HG03280 (cell line): ENCODE results near the gene ZIC2.

Experiments used
- ATAC-seq: cut with Tn5 transposase; IDR thresholded peaks from one replicate; pipeline ENCODE4 v1.9.1; 2021; ENCODE audit warnings: mild to moderate bottlenecking, moderate library complexity; ENCODE audit not compliant: unreplicated experiment

The ZIC2 gene

GRCh38 chr13:99985241-99985874, 3.8 kb downstream of the ZIC2 start:
- no peak for ATAC-seq

- no peak for ATAC-seq
Measured at GRCh38 chr13:99985886-99986527, 4.4 kb downstream of the ZIC2 start.

- ATAC-seq: no peak
Measured at GRCh38 chr13:99986741-99987140, 5.2 kb downstream of the ZIC2 start.

GRCh38 chr13:99987154-99988019, 5.8 kb downstream of the ZIC2 start:
- no peak for ATAC-seq

- ATAC-seq: no peak
Measured at GRCh38 chr13:99988529-99989275, 7.1 kb downstream of the ZIC2 start.

GRCh38 chr13:99989276-99990125, 7.9 kb downstream of the ZIC2 start:
- ATAC-seq: no peak

GRCh38 chr13:99990126-99990977, 8.8 kb downstream of the ZIC2 start:
- ATAC-seq: no peak

- ATAC-seq: no peak
Measured at GRCh38 chr13:99991013-99991827, 9.6 kb downstream of the ZIC2 start.

- ATAC-seq: no peak
Measured at GRCh38 chr13:99991828-99992775, 10.5 kb downstream of the ZIC2 start.

- ATAC-seq: no peak
Measured at GRCh38 chr13:99992949-99993351, 11.4 kb downstream of the ZIC2 start.

GRCh38 chr13:99993660-99994637, 12.4 kb downstream of the ZIC2 start:
- no peak for ATAC-seq

- no peak for ATAC-seq
Measured at GRCh38 chr13:99994638-99995020, 13.0 kb downstream of the ZIC2 start.

GRCh38 chr13:99995104-99995588, 13.6 kb downstream of the ZIC2 start:
- no peak for ATAC-seq

GRCh38 chr13:99995589-99996380, 14.2 kb downstream of the ZIC2 start:
- ATAC-seq: no peak

- ATAC-seq: no peak
Measured at GRCh38 chr13:99996381-99996973, 14.9 kb downstream of the ZIC2 start.
